Erythroblast (primary cell): ENCODE measurements around the gene GRIK1.

Source experiments
- GATA1 ChIP-seq: IDR thresholded peaks from 2 replicates; pipeline ENCODE4 v1.6.1; 2011; ENCODE audit warnings: low read depth, mild to moderate bottlenecking, control low read depth, low read length, moderate library complexity
- POLR2A ChIP-seq: IDR thresholded peaks from 2 replicates; pipeline ENCODE4 v1.6.1; 2011; ENCODE audit warnings: mild to moderate bottlenecking, low read length

- no peak for TF ChIP-seq POLR2A
- no peak for TF ChIP-seq GATA1
These were observed 280.9 kb downstream of the GRIK1 start for GRCh38 chr21:29658934-29659203.
